Measurements from ENCODE around the gene SPATA4.
"Not testable (repeated sequence)": the region's sequence is repeated elsewhere in the genome, so short reads cannot be mapped to it uniquely, and the experiment has no call there.

SPATA4 gene

GRCh38 chr4:176195184-176195978 lies at the start of gene SPATA4:
TSS of gene SPATA4 (minus strand) at chr4:176195585. CDS start at chr4:176195562, 23 bp downstream.
- DNase-seq (ENCODE audit: low spot score): peak; percentile 99

DNA sequence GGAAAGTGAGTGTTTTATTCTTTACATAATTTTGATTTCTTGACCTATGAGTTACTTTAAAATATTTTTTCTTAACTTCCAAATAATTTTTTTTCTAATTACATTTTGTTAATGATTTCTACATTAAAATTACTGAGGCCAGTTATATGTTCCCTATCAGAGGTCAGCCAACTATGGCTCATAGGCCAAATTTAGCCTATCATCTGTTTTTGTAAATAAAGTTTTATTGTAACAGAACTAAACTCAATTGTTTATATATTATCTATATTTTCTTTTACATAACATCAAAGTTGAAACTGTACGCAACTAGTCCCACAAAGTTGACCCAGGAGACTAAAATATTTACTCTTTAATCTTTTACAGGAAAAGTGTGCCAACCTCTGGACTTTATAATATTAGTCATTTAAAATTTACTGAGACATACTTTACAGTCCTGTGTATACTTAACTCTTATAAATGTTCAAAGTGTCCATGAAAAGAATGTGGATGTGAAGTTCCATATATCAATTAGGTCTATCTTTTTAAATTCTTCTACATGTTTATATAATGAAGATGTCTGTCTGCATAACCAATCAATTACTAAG lies 47.5 kb upstream of the SPATA4 start:
- DNase-seq (ENCODE audit: low spot score): no peak

GRCh38 chr4:176241703-176242102 lies 46.3 kb upstream of the SPATA4 start:
- no peak for DNase-seq (ENCODE audit: low spot score)

- DNase-seq (ENCODE audit: low spot score): no peak
These were observed 43.4 kb upstream of the SPATA4 start for GRCh38 chr4:176238826-176239225.

DNA sequence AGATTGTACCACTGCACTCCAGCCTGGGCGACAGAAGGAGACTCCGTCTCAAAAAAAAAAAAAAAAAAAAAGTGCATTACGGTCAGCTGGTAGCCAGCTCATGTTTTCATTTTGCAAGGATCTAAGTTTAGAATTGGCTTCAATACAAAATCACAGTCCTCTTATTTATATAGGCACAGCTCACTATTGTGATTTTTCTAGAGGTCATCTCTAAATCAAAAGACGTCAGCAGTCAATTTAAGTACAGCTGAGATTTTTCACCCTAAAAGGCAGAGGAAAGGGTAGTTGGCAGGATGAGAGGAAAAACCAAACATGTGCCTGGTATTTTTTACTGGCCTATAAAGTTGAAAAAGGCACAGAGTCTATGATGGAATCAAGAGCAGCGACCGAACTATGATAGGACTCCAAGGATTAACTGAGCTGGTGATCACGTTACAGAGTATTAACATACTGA lies 42.8 kb upstream of the SPATA4 start:
- no peak for DNase-seq (ENCODE audit: low spot score)

DNA sequence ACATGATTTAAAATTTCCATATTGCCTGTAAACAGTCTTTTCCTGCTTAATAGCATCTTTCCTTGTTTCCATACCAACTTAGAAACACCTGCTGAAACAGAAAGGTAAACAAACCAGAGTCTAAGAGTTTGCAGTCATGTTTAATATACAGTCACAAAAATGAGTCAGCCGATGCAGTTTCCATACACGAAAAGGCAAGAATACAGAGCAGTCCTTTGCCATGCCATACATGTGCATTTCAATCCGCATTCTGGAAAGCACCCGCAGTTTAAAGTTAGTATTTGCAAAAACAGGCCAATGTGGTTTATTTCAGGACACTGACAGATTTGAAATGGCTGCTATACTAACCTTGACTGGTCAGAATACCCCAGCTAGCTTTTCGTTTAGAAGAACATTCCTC lies 41.6 kb upstream of the SPATA4 start:
- DNase-seq (ENCODE audit: low spot score): no peak

- DNase-seq (ENCODE audit: low spot score): no peak
These were observed 35.5 kb upstream of the SPATA4 start for GRCh38 chr4:176230836-176231235.

- DNase-seq (ENCODE audit: low spot score): no peak
These were observed 34.3 kb upstream of the SPATA4 start for GRCh38 chr4:176229645-176230044.

GRCh38 chr4:176226736-176227135 lies 31.4 kb upstream of the SPATA4 start:
- DNase-seq (ENCODE audit: low spot score): no peak

GRCh38 chr4:176223561-176223960 lies 28.2 kb upstream of the SPATA4 start:
- peak; percentile 70 for DNase-seq (ENCODE audit: low spot score)

DNA sequence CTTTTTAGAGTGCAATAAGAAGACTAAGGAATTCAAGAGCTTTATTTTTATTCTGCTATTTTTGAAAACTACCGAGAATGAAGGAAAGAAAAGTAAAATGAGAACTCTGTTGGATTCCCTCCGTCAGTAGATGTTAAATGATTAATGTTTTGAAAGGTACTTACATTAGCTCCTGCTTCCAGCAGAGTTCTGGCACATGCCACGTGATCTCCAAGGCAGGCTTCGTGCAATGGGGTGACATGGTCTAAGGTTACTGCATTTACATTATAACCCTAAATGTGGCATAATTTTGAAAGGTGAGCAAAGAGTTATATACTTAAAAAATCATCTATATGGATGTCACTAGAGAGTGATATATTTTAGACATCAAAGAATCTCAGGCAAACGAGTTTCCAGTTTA lies 26.8 kb upstream of the SPATA4 start:
- no peak for DNase-seq (ENCODE audit: low spot score)

DNA sequence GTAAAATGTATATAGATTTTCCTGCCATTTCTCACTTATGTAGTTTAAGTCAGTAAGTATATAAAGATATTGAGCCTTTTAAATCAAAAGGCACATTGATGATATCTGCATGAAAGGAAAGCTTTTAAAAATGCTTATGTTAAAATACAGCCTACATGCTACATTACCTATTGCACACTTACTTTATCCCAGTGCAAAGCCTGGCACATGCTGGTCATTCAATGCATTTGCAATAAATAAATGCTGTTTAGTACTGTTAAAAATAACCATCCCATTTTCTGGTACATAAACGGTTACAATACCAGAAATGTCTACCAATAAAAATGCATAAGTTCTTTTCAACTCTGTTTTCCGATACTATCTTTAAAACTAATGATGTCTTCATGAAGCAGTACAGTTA lies 22.1 kb upstream of the SPATA4 start:
- no peak for DNase-seq (ENCODE audit: low spot score)

GRCh38 chr4:176212351-176212750 lies 17.0 kb upstream of the SPATA4 start:
- DNase-seq (ENCODE audit: low spot score): not testable (repeated sequence)

DNA sequence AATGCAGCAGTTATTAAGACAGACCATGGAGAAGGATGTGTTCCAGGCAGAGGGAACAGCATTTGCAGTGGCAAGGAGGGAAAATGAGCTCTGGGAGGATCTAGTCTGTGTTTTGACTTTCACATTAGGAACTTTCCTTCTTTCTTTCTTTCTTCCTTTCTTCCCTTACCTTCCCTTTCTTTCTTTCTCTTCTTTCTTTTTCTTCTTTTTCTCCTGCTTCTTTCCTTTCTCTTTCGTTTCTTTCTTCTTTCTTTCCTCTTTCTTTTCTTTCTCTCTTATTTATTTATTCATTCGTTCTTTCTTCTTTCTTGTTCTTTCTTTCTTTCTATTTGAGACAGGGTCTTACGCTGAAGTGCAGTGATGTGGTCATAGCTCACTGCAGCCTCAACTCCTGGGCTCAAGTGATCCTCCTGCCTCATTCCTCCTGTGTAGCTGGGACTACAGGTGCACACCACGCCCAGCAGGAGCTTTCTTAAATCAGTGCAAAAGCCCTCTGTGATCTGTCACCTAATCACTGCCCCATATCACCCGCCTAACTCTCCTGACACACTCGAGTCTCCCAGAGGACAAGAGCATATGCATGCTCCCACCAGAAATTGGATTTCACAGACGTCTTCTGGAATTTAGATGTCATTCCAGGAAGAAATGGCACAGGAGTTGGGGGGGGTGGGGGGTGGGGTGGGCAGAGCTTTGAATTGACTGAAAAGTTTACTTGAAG lies 15.4 kb upstream of the SPATA4 start:
- DNase-seq (ENCODE audit: low spot score): no peak

DNA sequence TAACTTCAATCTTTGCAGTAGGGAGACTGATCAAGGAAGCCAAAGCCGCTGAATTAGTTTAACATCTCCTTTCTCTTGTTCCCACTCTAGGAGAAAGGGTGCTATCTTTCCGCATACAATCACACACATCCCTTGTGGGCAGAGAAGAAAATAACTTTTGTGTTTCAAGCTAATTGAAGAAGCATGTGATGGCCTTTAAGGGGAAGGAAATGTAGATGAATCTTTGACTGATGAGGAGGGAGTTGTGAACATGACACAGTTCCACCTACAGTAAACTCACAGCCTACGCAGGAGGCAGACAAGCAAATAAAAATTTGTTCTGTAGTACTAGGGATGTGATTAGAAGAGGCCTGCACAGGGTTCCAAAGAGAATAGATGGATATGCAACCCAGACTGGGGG lies 14.7 kb upstream of the SPATA4 start:
- DNase-seq (ENCODE audit: low spot score): no peak

DNA sequence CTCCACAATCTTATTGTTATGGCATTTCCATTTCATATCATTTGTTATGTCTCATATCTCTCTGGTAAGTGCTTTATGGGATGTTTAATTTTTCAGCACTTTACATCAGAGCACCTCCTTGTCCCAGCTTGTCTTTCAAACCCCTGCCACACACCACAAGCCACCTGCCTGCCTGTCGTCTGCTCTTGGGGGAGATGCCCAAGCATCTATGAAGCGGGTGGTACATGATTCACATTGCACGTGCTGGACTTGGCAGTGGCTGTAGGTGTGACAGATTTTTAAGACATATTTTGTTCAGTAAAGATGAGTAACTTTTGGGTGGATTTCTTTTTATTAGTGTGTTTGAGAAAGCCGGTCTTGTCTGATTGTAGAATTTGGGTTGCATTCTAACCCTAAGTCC lies 14.2 kb upstream of the SPATA4 start:
- no peak for DNase-seq (ENCODE audit: low spot score)

DNA sequence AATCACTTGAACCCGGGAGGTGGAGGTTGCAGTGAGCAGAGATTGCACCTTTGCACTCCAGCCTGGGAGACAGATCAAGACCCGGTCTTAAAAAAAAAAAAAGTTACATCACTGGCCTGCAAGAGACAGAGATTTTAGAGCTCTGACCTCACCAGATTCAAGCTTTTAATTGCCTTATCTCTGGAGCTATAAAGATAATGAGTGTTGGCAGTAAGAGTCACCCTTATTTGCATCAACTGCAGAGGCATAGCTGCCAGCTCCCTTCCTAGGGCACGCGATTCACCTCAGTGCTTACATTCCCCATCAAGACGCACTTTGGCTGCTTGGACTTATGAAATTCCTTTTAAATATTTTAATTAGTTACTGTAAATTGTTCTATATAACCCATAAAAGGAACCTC lies 12.5 kb upstream of the SPATA4 start:
- no peak for DNase-seq (ENCODE audit: low spot score)

DNA sequence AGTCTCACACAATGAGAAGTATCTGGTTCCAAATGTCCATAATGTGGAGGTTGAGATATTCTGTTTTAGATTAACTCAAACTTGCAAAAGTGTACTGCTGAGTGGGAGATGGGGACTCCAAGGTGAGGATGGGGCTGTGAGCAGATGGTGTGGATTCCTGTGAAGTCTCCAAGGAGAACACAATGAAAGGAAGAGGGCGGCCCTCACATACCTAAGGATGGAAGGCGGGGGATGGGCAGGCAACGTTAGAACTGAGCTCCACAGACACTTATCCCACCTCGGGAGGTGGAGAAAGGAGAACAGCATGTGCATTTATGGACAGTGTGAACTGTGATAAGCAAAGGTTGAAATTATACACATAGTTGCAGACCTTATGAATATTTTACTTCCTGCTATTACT lies 9.9 kb upstream of the SPATA4 start:
- no peak for DNase-seq (ENCODE audit: low spot score)

DNA sequence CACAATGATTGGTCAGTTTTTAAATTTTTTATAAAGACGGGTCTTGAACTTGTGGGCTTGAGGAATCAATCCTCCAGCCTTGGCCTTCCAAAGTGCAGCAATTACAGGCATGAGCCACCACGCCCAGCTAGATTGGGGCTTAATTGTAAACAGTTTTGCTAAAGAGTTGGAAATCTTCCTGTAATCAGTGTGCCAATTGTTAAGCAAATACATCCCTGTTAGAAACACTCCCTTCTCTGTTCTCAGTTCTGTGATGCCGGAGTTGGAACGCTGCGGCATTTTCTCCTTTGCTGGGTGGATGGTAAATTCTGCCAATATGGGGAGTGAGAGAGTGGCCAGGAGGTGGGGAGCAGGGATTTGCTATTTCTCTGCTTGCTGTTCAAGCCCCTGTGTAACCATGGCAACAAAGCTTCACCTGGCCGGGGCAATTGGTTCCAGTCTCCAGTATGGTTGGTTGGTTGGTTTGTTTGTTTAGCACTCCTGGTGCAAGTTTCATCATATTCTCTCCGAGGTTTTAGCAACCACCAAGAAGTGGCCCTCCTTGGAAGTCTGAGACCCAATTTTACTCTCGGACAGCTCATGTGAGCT lies 3.0 kb upstream of the SPATA4 start:
- DNase-seq (ENCODE audit: low spot score): no peak

GRCh38 chr4:176193938-176194337 lies 1.4 kb downstream of the SPATA4 start:
- no peak for DNase-seq (ENCODE audit: low spot score)

- DNase-seq (ENCODE audit: low spot score): no peak
These were observed 2.3 kb downstream of the SPATA4 start for GRCh38 chr4:176193126-176193525.

DNA sequence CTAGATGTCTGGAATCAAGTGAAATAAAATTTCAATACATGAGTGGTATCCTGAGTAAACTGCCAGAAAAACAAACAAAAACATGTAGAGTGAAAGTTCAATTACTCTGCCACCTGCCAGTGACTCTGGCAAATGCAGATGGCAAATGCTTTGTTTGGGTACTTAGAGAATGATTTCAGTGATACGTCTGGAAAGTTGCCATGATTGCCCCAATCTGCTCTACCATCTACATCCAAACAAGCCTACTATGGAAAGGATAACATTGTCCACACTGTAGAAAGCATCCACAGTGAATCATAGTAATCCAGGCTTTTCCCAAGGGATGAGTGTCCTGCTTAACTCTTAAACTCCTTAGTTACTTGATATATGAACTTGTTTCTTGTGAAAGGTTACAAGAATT lies 3.4 kb downstream of the SPATA4 start:
- DNase-seq (ENCODE audit: low spot score): no peak
